Measurements from ENCODE around the gene PODN.

PODN gene

GRCh38 chr1:53057127-53057526, 4.9 kb upstream of the PODN start:
- DNase-seq = no peak

GRCh38 chr1:53060579-53060978, 1.4 kb upstream of the PODN start:
- no peak for DNase-seq

GRCh38 chr1:53061123-53061858, 722 bp upstream of the PODN start:
- DNase-seq = no peak

- DNase-seq = no peak
Measured at GRCh38 chr1:53062708-53063591, 937 bp downstream of the PODN start.

- no peak for DNase-seq
Measured at GRCh38 chr1:53063744-53064515, 1.9 kb downstream of the PODN start.

GRCh38 chr1:53065391-53065790, 3.4 kb downstream of the PODN start:
- no peak for DNase-seq

GRCh38 chr1:53066488-53066887, 4.5 kb downstream of the PODN start:
- DNase-seq = no peak

- DNase-seq = no peak
Measured at GRCh38 chr1:53066891-53067738, 5.1 kb downstream of the PODN start.

- no peak for DNase-seq
Measured at GRCh38 chr1:53067886-53068285, 5.9 kb downstream of the PODN start.

- DNase-seq = no peak
Measured at GRCh38 chr1:53068314-53069099, 6.5 kb downstream of the PODN start.

- DNase-seq = no peak
Measured at GRCh38 chr1:53069265-53069662, 7.3 kb downstream of the PODN start.

- no peak for DNase-seq
Measured at GRCh38 chr1:53069663-53070327, 7.8 kb downstream of the PODN start.

- no peak for DNase-seq
Measured at GRCh38 chr1:53070621-53071020, 8.6 kb downstream of the PODN start.

GRCh38 chr1:53071167-53071865, 9.3 kb downstream of the PODN start:
- no peak for DNase-seq

- no peak for DNase-seq
Measured at GRCh38 chr1:53071915-53072314, 9.9 kb downstream of the PODN start.

GRCh38 chr1:53073287-53073686, 11.3 kb downstream of the PODN start:
- DNase-seq = no peak

- no peak for DNase-seq
Measured at GRCh38 chr1:53073868-53074311, 11.9 kb downstream of the PODN start.

GRCh38 chr1:53074313-53075154, 12.5 kb downstream of the PODN start:
- no peak for DNase-seq

- no peak for DNase-seq
Measured at GRCh38 chr1:53075206-53075605, 13.2 kb downstream of the PODN start.

Data from NCI-H1092 (cell line).